HUES6 (cell line): Measurements from ENCODE around the gene IQCH.
"Not testable (repeated sequence)": the region's sequence is repeated elsewhere in the genome, so short reads cannot be mapped to it uniquely, and the experiment has no call there.

Experiments used
- H3K27ac ChIP-seq: 2 replicates; pipeline ENCODE4 v1.7.0; 2013; ENCODE audit warnings: low read depth, mild to moderate bottlenecking, low read length, inconsistent platforms
- H3K27me3 ChIP-seq: 2 replicates; pipeline ENCODE4 v1.6.1; 2013; ENCODE audit warnings: low read length; ENCODE audit not compliant: control insufficient read depth, insufficient read depth
- H3K36me3 ChIP-seq: 2 replicates; pipeline ENCODE4 v1.6.1; 2013; ENCODE audit warnings: low read length; ENCODE audit not compliant: control insufficient read depth, insufficient read depth
- H3K4me1 ChIP-seq: 2 replicates; pipeline ENCODE4 v1.6.1; 2013; ENCODE audit warnings: low read length; ENCODE audit not compliant: control insufficient read depth, insufficient read depth
- H3K4me3 ChIP-seq: 2 replicates; pipeline ENCODE4 v1.5.1; 2013; ENCODE audit warnings: low read depth, low read length
- H3K9ac ChIP-seq: one replicate; pipeline ENCODE4 v1.6.1; 2013; ENCODE audit warnings: mild to moderate bottlenecking, low read length
- H3K9me3 ChIP-seq: 2 replicates; pipeline ENCODE4 v1.6.1; 2013; ENCODE audit warnings: low read depth, low read length; ENCODE audit not compliant: control insufficient read depth, insufficient read depth

Gene IQCH

GRCh38 chr15:67415181-67415580, 160.6 kb downstream of the IQCH start:
- Histone ChIP-seq H3K9me3 (no peaks in the 10 kb centered on the region), H3K27ac (no peak overlapping the region), H3K36me3 (no peaks in the 10 kb centered on the region), H3K4me3 (no peak overlapping the region), H3K27me3 (no peaks in the 10 kb centered on the region), H3K4me1 (peaks cover 6% of the 10 kb centered on the region; the same call in 1 of the 2 replicates), H3K9ac (no peak overlapping the region)

DNA sequence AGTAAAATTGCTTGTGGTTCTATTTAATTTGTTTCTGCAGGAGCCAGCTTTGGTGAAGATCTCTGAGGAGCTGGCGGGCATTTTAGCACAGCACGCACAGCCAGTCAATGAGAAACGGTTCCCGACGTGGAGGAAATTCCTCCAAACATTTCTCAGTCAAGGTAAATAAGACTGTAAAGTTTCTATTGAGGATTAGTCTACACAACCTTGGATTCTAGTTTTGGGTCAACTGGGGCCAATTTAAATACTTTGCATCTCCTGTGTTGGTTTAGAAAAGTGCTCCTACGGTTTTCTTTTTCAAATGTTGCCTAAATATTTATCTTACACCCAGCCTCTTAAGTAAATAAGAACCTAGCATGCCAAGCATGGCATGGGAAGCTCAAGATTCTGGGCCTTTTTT, 162.3 kb downstream of the IQCH start:
- no peaks in the 10 kb centered on the region for H3K27me3 ChIP-seq

GRCh38 chr15:67419705-67420104, 165.1 kb downstream of the IQCH start:
- Histone ChIP-seq H3K4me3 (no peak overlapping the region), H3K9me3 (no peaks in the 10 kb centered on the region)

More for the DNA sequence above, 162.3 kb downstream of the IQCH start:
- Histone ChIP-seq H3K9ac (no peak overlapping the region), H3K4me3 (no peak overlapping the region), H3K4me1 (peaks cover 6% of the 10 kb centered on the region; the same call in 1 of the 2 replicates), H3K27ac (no peak overlapping the region), H3K9me3 (no peaks in the 10 kb centered on the region), H3K36me3 (no peaks in the 10 kb centered on the region)

GRCh38 chr15:67420137-67420536, 165.6 kb downstream of the IQCH start:
- no peaks in the 10 kb centered on the region for H3K36me3 ChIP-seq
- H3K9ac ChIP-seq = no peak overlapping the region
- no peaks in the 10 kb centered on the region for H3K9me3 ChIP-seq
- no peak overlapping the region for H3K4me3 ChIP-seq
- H3K4me1 ChIP-seq = no peaks in the 10 kb centered on the region
- H3K27me3 ChIP-seq = no peaks in the 10 kb centered on the region
- no peak overlapping the region for H3K27ac ChIP-seq

More at GRCh38 chr15:67419705-67420104, 165.1 kb downstream of the IQCH start:
- Histone ChIP-seq H3K4me1 (no peaks in the 10 kb centered on the region), H3K27me3 (no peaks in the 10 kb centered on the region), H3K27ac (no peak overlapping the region), H3K36me3 (no peaks in the 10 kb centered on the region), H3K9ac (no peak overlapping the region)

DNA sequence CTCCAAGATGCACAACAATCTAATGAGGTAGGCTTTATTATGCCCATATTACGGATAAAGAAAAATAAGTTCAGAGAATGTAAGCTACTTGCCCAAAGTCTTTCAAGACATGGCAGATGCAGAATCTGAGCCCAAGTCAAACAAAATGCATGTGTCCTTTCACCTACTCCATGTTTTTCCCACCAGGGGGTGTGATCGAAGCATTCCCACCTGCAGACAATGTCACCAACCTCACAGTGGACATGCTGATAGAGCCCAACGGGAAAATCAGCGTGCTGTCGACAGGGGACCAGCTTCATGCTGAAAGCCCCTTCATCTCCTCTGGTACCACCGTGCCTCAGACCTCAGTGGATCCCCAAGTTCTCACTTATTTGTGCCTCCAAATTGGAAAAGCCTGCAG, 166.5 kb downstream of the IQCH start:
- no peaks in the 10 kb centered on the region for H3K9me3 ChIP-seq
- no peak overlapping the region for H3K4me3 ChIP-seq
- H3K27ac ChIP-seq = no peak overlapping the region
- H3K27me3 ChIP-seq = no peaks in the 10 kb centered on the region
- H3K9ac ChIP-seq = no peak overlapping the region
- H3K36me3 ChIP-seq = no peaks in the 10 kb centered on the region
- no peaks in the 10 kb centered on the region for H3K4me1 ChIP-seq

GRCh38 chr15:67422296-67422695, 167.7 kb downstream of the IQCH start:
- Histone ChIP-seq H3K9me3 (no peaks in the 10 kb centered on the region), H3K4me1 (no peaks in the 10 kb centered on the region), H3K27me3 (no peaks in the 10 kb centered on the region), H3K27ac (no peak overlapping the region), H3K4me3 (no peak overlapping the region), H3K36me3 (no peaks in the 10 kb centered on the region), H3K9ac (no peak overlapping the region)

GRCh38 chr15:67433495-67434099, 179.0 kb downstream of the IQCH start:
- H3K9ac ChIP-seq = no peak overlapping the region
- H3K9me3 ChIP-seq = no peaks in the 10 kb centered on the region
- H3K27ac ChIP-seq = no peak overlapping the region
- no peaks in the 10 kb centered on the region for H3K36me3 ChIP-seq
- no peak overlapping the region for H3K4me3 ChIP-seq
- no peaks in the 10 kb centered on the region for H3K27me3 ChIP-seq
- H3K4me1 ChIP-seq = peaks cover 14% of the 10 kb centered on the region; the same call in 1 of the 2 replicates

DNA sequence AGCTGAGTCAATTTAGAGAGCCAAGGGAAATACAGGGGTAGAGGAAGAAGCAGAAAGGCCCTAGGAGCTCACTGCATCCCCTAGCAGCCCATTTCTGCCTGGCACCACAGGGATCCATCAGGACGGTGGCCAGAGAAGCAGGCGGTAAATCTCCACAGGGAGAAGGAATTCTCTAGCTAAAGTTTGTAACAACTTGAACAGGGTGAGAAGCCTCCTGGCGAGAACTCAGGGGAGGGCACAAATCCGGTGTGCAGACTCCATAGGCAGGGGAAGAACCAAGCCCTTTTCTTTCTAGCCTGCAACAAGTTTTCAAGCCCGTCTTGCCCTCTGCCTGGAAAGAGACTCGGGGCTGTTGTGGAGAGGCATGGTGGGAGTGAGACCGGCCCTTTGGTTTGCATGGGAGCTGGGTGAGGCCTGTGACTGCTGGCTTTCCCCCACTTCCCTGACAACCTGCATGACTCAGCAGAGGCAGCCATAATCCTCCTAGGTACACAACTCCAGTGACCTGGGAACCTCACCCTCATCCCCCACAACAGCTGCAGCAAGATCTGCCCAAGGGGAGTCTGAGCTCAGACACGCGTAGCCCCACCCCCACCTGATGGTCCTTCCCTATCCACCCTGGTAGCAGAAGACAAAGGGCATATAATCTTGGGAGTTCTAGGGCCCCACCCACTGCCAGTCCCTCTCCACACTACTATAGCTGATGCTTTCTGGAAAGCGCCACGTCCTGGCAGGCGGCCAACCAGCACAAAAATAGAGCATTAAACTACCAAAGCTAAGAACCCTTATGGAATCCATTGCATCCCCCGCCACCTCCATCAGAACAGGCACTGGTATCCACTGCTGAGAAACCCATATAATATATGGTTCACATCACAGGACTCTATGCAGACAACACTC, 182.0 kb downstream of the IQCH start:
- not testable (repeated sequence) for H3K4me3 ChIP-seq, H3K9me3 ChIP-seq, H3K27me3 ChIP-seq, H3K27ac ChIP-seq, H3K36me3 ChIP-seq
- H3K9ac ChIP-seq = peak overlapping the region; percentile 53
- H3K4me1 ChIP-seq = peaks cover 14% of the 10 kb centered on the region; the same call in 1 of the 2 replicates

DNA sequence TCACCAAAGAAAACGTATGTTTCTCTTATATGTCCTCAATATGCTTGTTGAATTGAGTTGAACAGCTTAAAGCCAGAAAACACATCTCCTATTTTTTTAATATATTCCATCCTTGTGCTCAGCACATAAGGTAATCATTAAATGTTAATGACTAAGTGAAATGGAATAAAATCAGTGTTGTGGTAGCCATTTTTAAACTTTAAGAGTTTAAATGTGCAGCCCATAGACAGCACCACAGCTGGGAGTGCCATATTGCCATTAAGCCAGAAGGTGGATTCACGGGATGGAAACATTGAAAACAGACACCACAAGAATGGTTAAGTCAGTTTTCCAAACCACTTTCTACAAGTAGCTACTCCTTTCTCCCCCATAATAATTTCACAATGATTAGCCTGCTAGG, 189.5 kb downstream of the IQCH start:
- no peaks in the 10 kb centered on the region for H3K36me3 ChIP-seq
- H3K27ac ChIP-seq = no peak overlapping the region
- H3K4me3 ChIP-seq = no peak overlapping the region
- H3K9me3 ChIP-seq = no peaks in the 10 kb centered on the region
- H3K9ac ChIP-seq = no peak overlapping the region
- no peaks in the 10 kb centered on the region for H3K27me3 ChIP-seq
- no peaks in the 10 kb centered on the region for H3K4me1 ChIP-seq

DNA sequence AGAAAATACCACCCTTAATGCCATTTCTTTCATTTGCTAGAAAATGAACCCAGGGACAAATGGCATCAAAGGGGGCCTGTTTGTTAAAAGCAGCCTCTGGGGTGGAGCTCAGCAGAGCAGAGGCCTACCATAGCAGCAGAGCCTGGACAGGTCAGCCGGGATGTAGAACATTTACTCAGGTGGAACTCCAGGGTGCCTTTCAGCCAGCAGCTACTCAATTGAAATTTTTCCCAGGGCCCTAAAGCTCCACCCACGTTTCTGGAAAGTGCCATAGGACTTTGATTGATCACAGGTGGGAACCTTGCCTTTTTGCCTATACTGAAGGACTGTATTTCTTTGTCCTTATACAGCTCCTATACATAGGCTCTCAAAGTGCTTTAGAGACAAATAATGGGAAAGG, 191.9 kb downstream of the IQCH start:
- no peaks in the 10 kb centered on the region for H3K27me3 ChIP-seq
- no peak overlapping the region for H3K4me3 ChIP-seq
- no peaks in the 10 kb centered on the region for H3K4me1 ChIP-seq

DNA sequence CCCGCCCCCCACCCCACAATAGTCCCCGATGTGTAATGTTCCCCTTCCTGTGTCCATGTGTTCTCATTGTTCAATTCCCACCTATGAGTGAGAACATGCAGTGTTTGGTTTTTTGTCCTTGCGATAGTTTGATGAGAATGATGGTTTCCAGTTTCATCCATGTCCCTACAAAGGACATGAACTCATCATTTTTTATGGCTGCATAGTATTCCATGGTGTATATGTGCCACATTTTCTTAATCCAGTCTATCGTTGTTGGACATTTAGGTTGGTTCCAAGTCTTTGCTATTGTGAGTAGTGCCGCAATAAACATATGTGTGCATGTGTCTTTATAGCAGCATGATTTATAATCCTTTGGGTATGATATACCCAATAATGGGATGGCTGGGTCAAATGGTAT, 193.8 kb downstream of the IQCH start:
- not testable (repeated sequence) for H3K36me3 ChIP-seq, H3K9me3 ChIP-seq, H3K27me3 ChIP-seq, H3K9ac ChIP-seq, H3K27ac ChIP-seq, H3K4me1 ChIP-seq, H3K4me3 ChIP-seq

More for the DNA sequence above, 191.9 kb downstream of the IQCH start:
- Histone ChIP-seq H3K27ac (no peak overlapping the region), H3K9me3 (no peaks in the 10 kb centered on the region), H3K36me3 (no peaks in the 10 kb centered on the region), H3K9ac (no peak overlapping the region)
